Fibroblast of lung (primary cell): ENCODE measurements around the gene CPNE8. TPM values are rescaled to one million over a fixed set of nuclear protein-coding genes. Genes with fewer than 3 reads are reported as not detected.

ENCODE experiments used
- DNase-seq, 2 donors: peaks; one replicate each; pipeline versions ENCODE4 v3.0.0 to v3.0.0-alpha.2; 2010; ENCODE audit warnings: low read depth in 2 of 2
- H2AFZ ChIP-seq: 2 replicates; pipeline ENCODE4 v1.5.1; 2012; ENCODE audit warnings: low read length, control low read depth, inconsistent platforms
- H3K27ac ChIP-seq: 2 replicates; pipeline ENCODE4 v1.5.1; 2011; ENCODE audit warnings: low read length, control low read depth; ENCODE audit not compliant: insufficient read depth
- H3K27me3 ChIP-seq: 2 replicates; pipeline ENCODE4 v1.5.1; 2011; ENCODE audit warnings: mild to moderate bottlenecking, low read length; ENCODE audit not compliant: control insufficient read depth, insufficient read depth
- H3K36me3 ChIP-seq: 2 replicates; pipeline ENCODE4 v1.5.1; 2011; ENCODE audit warnings: low read length; ENCODE audit not compliant: control insufficient read depth, insufficient read depth
- H3K4me1 ChIP-seq: 2 replicates; pipeline ENCODE4 v1.5.1; 2011; ENCODE audit warnings: low read length; ENCODE audit not compliant: control insufficient read depth, insufficient read depth; ENCODE audit errors: extremely low read depth
- H3K4me2 ChIP-seq: 2 replicates; pipeline ENCODE4 v1.5.1; 2011; ENCODE audit warnings: low read length, control low read depth; ENCODE audit not compliant: insufficient read depth; ENCODE audit errors: extremely low read depth
- H3K4me3 ChIP-seq, 4 experiments: fragments of 200-600 bp in 1 of 4; sonication (generic) in 1 of 4; replicated peaks in 1 of 4; 2 replicates each; pipeline ENCODE4 v1.5.1; 2011 to 2016; ENCODE audit warnings: low read length in 4 of 4, low read depth in 3 of 4, mild to moderate bottlenecking in 3 of 4, control low read depth in 2 of 4, inconsistent platforms in 1 of 4, mixed read lengths in 1 of 4; ENCODE audit not compliant: insufficient read depth in 1 of 4; ENCODE audit errors: control extremely low read depth in 1 of 4
- H3K79me2 ChIP-seq: 2 replicates; pipeline ENCODE4 v1.5.1; 2012; ENCODE audit warnings: mild to moderate bottlenecking, low read length, inconsistent platforms; ENCODE audit not compliant: control insufficient read depth, insufficient read depth
- H3K9ac ChIP-seq: 2 replicates; pipeline ENCODE4 v1.5.1; 2011; ENCODE audit warnings: mild to moderate bottlenecking, low read length, control low read depth; ENCODE audit not compliant: insufficient read depth
- H3K9me3 ChIP-seq: 2 replicates; pipeline ENCODE4 v1.5.1; 2012; ENCODE audit warnings: low read depth, low read length; ENCODE audit not compliant: control insufficient read depth, insufficient read depth
- H4K20me1 ChIP-seq: 2 replicates; pipeline ENCODE4 v1.5.1; 2011; ENCODE audit warnings: low read length; ENCODE audit not compliant: control insufficient read depth, insufficient read depth; ENCODE audit errors: extremely low read depth
- EZH2 ChIP-seq: IDR thresholded peaks from 2 replicates; pipeline ENCODE4 v1.5.1; 2012; ENCODE audit warnings: low read length, control low read depth, mild to moderate bottlenecking; ENCODE audit errors: missing control alignments
- polyA plus RNA-seq, 2 donors: library from polyadenylated mRNA; depleted of rRNA in 1 of 2; stranded (reverse) in 1 of 2; unstranded in 1 of 2; fragments of >200 nt; gene quantifications; 2 replicates each; pipeline ENCODE4 v1.2.1, GENCODE V29; 2011 to 2012; ENCODE audit warnings: missing spikeins in 1 of 2
- total RNA-seq: library from RNA; depleted of rRNA; stranded (reverse); fragments of >200 nt; gene quantifications from 2 replicates; pipeline ENCODE4 v1.2.1, GENCODE V29; 2014
- TF ChIP-seq, protein P1 (sequence below), 2 donors: IDR thresholded peaks in 1 of 2; conservative IDR thresholded peaks in 1 of 2; 1 replicate in 1 of 2; 2 replicates in 1 of 2; pipeline ENCODE4 v1.5.1; 2011 to 2012; ENCODE audit warnings: low read length in 2 of 2, control low read depth in 1 of 2, inconsistent platforms in 1 of 2, low read depth in 1 of 2, mild to moderate bottlenecking in 1 of 2

CPNE8 gene
- total and polyA plus RNA-seq, 2 donors (not counting 1 experiment from before 2014, with no cell fraction given) = 9.8 to 13.4 TPM

DNA sequence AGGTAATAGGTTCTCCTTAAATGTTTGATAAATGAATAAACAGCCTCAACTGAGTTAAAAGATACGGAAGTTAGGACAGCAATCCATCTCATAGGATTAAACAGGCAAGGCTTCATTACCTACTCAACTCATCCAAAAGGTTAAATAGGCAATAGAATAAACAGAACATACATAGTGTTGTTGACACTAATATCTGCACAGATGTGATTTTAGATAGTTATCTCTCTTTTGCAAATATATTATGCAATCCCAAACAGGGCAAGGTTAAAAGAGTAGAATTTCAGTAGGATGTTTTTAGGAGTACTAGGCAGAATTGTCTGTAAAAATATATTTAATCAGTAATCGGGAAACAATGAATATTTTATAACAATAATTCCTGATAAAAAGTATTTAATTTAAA, 276.3 kb downstream of the CPNE8 start:
- Histone ChIP-seq H3K27me3 (no peaks in the 10 kb centered on the region), H3K4me1 (no peaks in the 10 kb centered on the region), H3K36me3 (no peaks in the 10 kb centered on the region), H3K79me2 (no peaks in the 10 kb centered on the region), H3K9ac (no peak overlapping the region), H3K9me3 (no peaks in the 10 kb centered on the region), H3K4me2 (no peak overlapping the region), H4K20me1 (no peaks in the 10 kb centered on the region), H3K27ac (no peak overlapping the region), H2AFZ (no peak overlapping the region), H3K4me3 (no peak overlapping the region)
- DNase-seq = no peak
- TF ChIP-seq, protein P1, sequence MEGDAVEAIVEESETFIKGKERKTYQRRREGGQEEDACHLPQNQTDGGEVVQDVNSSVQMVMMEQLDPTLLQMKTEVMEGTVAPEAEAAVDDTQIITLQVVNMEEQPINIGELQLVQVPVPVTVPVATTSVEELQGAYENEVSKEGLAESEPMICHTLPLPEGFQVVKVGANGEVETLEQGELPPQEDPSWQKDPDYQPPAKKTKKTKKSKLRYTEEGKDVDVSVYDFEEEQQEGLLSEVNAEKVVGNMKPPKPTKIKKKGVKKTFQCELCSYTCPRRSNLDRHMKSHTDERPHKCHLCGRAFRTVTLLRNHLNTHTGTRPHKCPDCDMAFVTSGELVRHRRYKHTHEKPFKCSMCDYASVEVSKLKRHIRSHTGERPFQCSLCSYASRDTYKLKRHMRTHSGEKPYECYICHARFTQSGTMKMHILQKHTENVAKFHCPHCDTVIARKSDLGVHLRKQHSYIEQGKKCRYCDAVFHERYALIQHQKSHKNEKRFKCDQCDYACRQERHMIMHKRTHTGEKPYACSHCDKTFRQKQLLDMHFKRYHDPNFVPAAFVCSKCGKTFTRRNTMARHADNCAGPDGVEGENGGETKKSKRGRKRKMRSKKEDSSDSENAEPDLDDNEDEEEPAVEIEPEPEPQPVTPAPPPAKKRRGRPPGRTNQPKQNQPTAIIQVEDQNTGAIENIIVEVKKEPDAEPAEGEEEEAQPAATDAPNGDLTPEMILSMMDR (conservative IDR thresholded peaks at IDR 0.05 in 1 of 2, IDR thresholded peaks at IDR 0.05 in 1 of 2; ENCODE audit: low read depth in 1 of 2, low read length in 2 of 2) = no peak
- no peak for TF ChIP-seq EZH2

DNA sequence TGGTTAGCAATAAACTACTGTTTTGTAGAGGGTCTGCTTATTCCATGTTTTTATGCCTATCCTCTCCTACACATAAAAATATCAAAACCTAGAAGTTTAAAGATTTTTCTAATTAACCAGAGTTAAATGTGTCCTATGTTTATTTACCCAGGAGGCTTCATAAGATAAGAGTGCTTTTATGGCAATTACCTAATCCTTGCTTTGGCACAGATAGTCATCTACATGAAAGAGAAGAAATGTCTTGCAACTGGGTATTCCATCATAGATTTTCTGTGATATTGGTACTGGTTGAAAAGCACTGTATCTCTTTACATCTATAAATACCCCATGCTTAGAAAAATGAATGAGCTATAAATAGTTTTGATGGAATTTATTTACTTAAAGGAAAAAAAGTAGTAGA, 277.1 kb downstream of the CPNE8 start:
- Histone ChIP-seq H3K9ac (no peak overlapping the region), H3K4me1 (no peaks in the 10 kb centered on the region), H3K27ac (no peak overlapping the region), H3K4me2 (no peak overlapping the region), H3K9me3 (no peaks in the 10 kb centered on the region), H2AFZ (no peak overlapping the region), H3K79me2 (no peaks in the 10 kb centered on the region), H3K27me3 (no peaks in the 10 kb centered on the region), H4K20me1 (no peaks in the 10 kb centered on the region), H3K4me3 (no peak overlapping the region), H3K36me3 (no peaks in the 10 kb centered on the region)
- no peak for TF ChIP-seq EZH2
- TF ChIP-seq, protein P1 (conservative IDR thresholded peaks at IDR 0.05 in 1 of 2, IDR thresholded peaks at IDR 0.05 in 1 of 2; ENCODE audit: low read depth in 1 of 2, low read length in 2 of 2) = no peak
- no peak for DNase-seq

DNA sequence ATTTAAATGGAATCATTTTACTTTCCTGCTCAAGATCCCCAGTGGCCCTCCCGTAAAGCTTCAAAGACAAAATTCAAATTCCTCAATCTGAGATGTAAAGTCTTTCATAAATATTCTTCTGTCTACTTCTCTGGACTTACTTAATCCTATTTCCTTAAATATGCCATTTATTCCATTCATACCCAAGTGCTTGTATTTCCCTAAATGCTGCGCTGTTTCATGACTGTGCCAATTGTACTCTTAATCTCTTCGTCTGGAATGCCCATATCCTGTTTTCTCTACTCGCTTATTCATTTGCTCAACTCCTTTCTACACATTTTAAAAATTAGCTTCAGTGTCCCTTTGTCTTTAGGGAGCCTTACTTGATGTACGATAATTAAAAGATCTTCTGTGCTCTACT, 280.1 kb downstream of the CPNE8 start:
- no peaks in the 10 kb centered on the region for H4K20me1 ChIP-seq
- no peak overlapping the region for H3K4me2 ChIP-seq
- H2AFZ ChIP-seq = no peak overlapping the region
- no peaks in the 10 kb centered on the region for H3K27me3 ChIP-seq
- H3K9me3 ChIP-seq = no peaks in the 10 kb centered on the region
- H3K4me1 ChIP-seq = no peaks in the 10 kb centered on the region
- H3K36me3 ChIP-seq = no peaks in the 10 kb centered on the region
- H3K9ac ChIP-seq = no peak overlapping the region
- no peak overlapping the region for H3K4me3 ChIP-seq
- DNase-seq = no peak
- H3K79me2 ChIP-seq = no peaks in the 10 kb centered on the region
- no peak for TF ChIP-seq EZH2
- TF ChIP-seq, protein P1 (conservative IDR thresholded peaks at IDR 0.05 in 1 of 2, IDR thresholded peaks at IDR 0.05 in 1 of 2; ENCODE audit: low read depth in 1 of 2, low read length in 2 of 2) = no peak
- no peak overlapping the region for H3K27ac ChIP-seq
